Neural cell (in vitro differentiated cells): ENCODE data around the gene CPLX1. TPM values are rescaled to one million over a fixed set of nuclear protein-coding genes. Genes with fewer than 3 reads are reported as not detected.

Experiments used
- H2AFZ ChIP-seq: fragments of 200-600, 300-800 bp; sonication (generic), shearing (Covaris generic); 2 replicates; pipeline ENCODE4 v1.6.0; 2014; ENCODE audit warnings: low read depth, mild to moderate bottlenecking, antibody characterized with exemption, low read length, moderate library complexity
- H3F3A ChIP-seq: fragments of 200-600 bp; shearing (Covaris generic); 2 replicates; pipeline ENCODE4 v1.6.1; 2016; ENCODE audit warnings: mild to moderate bottlenecking, moderate library complexity, mixed read lengths, antibody characterized with exemption, low read length; ENCODE audit not compliant: insufficient read depth, poor library complexity, severe bottlenecking
- H3K27ac ChIP-seq: fragments of 200-600, 300-800 bp; sonication (generic), shearing (Covaris generic); 2 replicates; pipeline ENCODE4 v1.5.1; 2014; ENCODE audit warnings: mild to moderate bottlenecking, low read length, moderate library complexity
- H3K27me3 ChIP-seq: fragments of 300-800, 200-600 bp; sonication (generic), shearing (Covaris generic); 2 replicates; pipeline ENCODE4 v1.6.0; 2014; ENCODE audit warnings: mild to moderate bottlenecking, low read depth, low read length, moderate library complexity; ENCODE audit not compliant: insufficient read depth
- H3K36me3 ChIP-seq: fragments of 300-800, 200-600 bp; sonication (generic), shearing (Covaris generic); 2 replicates; pipeline ENCODE4 v1.5.1; 2014; ENCODE audit warnings: mild to moderate bottlenecking, antibody characterized with exemption, low read length, moderate library complexity; ENCODE audit not compliant: insufficient read depth
- H3K4me2 ChIP-seq: fragments of 300-800, 200-600 bp; sonication (generic), shearing (Covaris generic); 2 replicates; pipeline ENCODE4 v1.6.0; 2014; ENCODE audit warnings: mild to moderate bottlenecking, low read length
- H3K4me3 ChIP-seq: fragments of 300-800, 200-600 bp; sonication (generic), shearing (Covaris generic); 2 replicates; pipeline ENCODE4 v1.5.1; 2014; ENCODE audit warnings: mild to moderate bottlenecking, low read length, moderate library complexity
- H3K79me2 ChIP-seq: fragments of 200-600 bp; shearing (Covaris generic); replicated peaks from 2 replicates; pipeline ENCODE4 v1.6.0; 2014; ENCODE audit warnings: mild to moderate bottlenecking, low read length, moderate library complexity; ENCODE audit not compliant: insufficient read depth
- H3K9ac ChIP-seq: fragments of 300-800, 200-600 bp; sonication (generic), shearing (Covaris generic); 2 replicates; pipeline ENCODE4 v1.6.1; 2016; ENCODE audit warnings: mild to moderate bottlenecking, low read length, mixed read lengths
- H3K9me2 ChIP-seq: fragments of 200-600 bp; shearing (Covaris generic); 2 replicates; pipeline ENCODE4 v1.6.1; 2016; ENCODE audit warnings: mild to moderate bottlenecking, low read length, mixed read lengths; ENCODE audit not compliant: insufficient read depth
- H3K9me3 ChIP-seq: fragments of 200-600, 300-800 bp; sonication (generic), shearing (Covaris generic); 2 replicates; pipeline ENCODE4 v1.6.1; 2016; ENCODE audit warnings: mild to moderate bottlenecking, mixed run types, low read length, moderate library complexity, mixed read lengths
- H4K20me1 ChIP-seq: fragments of 200-600 bp; shearing (Covaris generic); 2 replicates; pipeline ENCODE4 v1.6.1; 2016; ENCODE audit warnings: mild to moderate bottlenecking, mixed run types; ENCODE audit not compliant: insufficient read depth
- EP300 ChIP-seq: fragments of 450-650 bp; conservative IDR thresholded peaks from 2 replicates; pipeline ENCODE4 v1.6.1; 2014; ENCODE audit warnings: antibody characterized with exemption, mild to moderate bottlenecking, moderate library complexity; ENCODE audit not compliant: poor library complexity, severe bottlenecking
- EZH2 ChIP-seq: fragments of 200-600, 300-800 bp; shearing (Covaris generic), sonication (generic); IDR thresholded peaks from 2 replicates; pipeline ENCODE4 v1.6.1; 2014; ENCODE audit warnings: antibody characterized with exemption, low read length, borderline replicate concordance, mild to moderate bottlenecking; ENCODE audit not compliant: insufficient read depth, poor library complexity, severe bottlenecking
- MXI1 ChIP-seq: fragments of 450-650 bp; conservative IDR thresholded peaks from 2 replicates; pipeline ENCODE4 v1.6.1; 2014; ENCODE audit warnings: antibody characterized with exemption, mild to moderate bottlenecking; ENCODE audit not compliant: poor library complexity, severe bottlenecking
- POLR2AphosphoS5 ChIP-seq: IDR thresholded peaks from 2 replicates; pipeline ENCODE4 v1.6.1; 2012
- RAD21 ChIP-seq: fragments of 450-650 bp; conservative IDR thresholded peaks from 2 replicates; pipeline ENCODE4 v1.6.1; 2014; ENCODE audit warnings: antibody characterized with exemption, mild to moderate bottlenecking, moderate library complexity
- SMC3 ChIP-seq: fragments of 450-650 bp; conservative IDR thresholded peaks from 2 replicates; pipeline ENCODE4 v1.6.1; 2014; ENCODE audit warnings: antibody characterized with exemption, mild to moderate bottlenecking, moderate library complexity; ENCODE audit not compliant: poor library complexity
- TAF1 ChIP-seq: IDR thresholded peaks from 2 replicates; pipeline ENCODE4 v1.6.1; 2012; ENCODE audit warnings: low read depth
- polyA plus RNA-seq: library from polyadenylated mRNA; depleted of rRNA; stranded (reverse); fragments of >200 nt; gene quantifications from 2 replicates; pipeline ENCODE4 v1.2.3, GENCODE V29; 2014
- TF ChIP-seq, protein P1 (sequence below): IDR thresholded peaks from 2 replicates; pipeline ENCODE4 v1.6.1; 2012; ENCODE audit warnings: borderline replicate concordance
- TF ChIP-seq, protein P2 (sequence below): fragments of 450-650 bp; IDR thresholded peaks from 2 replicates; pipeline ENCODE4 v1.5.1; 2014; ENCODE audit warnings: antibody characterized with exemption, mild to moderate bottlenecking, moderate library complexity; ENCODE audit not compliant: poor library complexity, severe bottlenecking

CPLX1 gene
- polyA plus RNA-seq, 1 donor from 2014 or later, result 7.6 TPM

DNA sequence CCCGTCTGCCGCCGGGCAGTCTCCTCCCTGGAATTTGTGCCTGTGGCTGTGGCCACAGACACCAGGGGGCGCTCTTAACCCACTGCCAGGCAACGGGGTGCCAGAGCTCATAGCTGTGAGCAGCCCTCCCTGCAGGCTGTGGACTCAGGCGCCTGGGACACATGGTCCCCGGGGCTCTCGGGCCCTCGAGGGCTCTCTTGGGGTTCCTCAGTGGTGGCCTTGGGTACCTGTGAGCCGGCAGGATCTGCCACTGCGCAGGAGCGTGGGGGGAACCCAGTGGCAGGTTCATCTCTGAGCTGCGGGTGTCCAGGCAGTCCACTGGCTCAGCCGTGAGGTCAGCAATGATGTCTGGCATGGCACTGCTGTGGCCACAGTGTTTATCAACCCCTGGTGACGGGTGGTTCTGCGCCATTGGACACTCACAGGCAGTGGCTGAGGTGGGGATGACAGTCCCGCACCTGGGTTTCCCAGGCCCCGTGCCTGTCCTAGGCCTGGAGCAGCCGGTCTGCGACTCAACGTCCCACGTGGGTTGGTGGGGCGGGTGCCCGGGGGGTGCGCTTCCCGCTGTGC is 83.1 kb downstream of the CPLX1 start:
- no peaks in the 10 kb centered on the region for H3K79me2 ChIP-seq
- no peaks in the 10 kb centered on the region for H3K36me3 ChIP-seq
- H3K27me3 ChIP-seq, result no peaks in the 10 kb centered on the region
- no peaks in the 10 kb centered on the region for H3K9me2 ChIP-seq
- no peak overlapping the region for H3K4me3 ChIP-seq
- no peaks in the 10 kb centered on the region for H3K9me3 ChIP-seq
- H3K4me2 ChIP-seq, result no peak overlapping the region
- no peak overlapping the region for H2AFZ ChIP-seq
- no peaks in the 10 kb centered on the region for H4K20me1 ChIP-seq
- no peak overlapping the region for H3K9ac ChIP-seq
- no peaks in the 10 kb centered on the region for H3F3A ChIP-seq
- no peak for TF ChIP-seq TAF1
- TF ChIP-seq MXI1, result no peak
- TF ChIP-seq POLR2AphosphoS5, result no peak
- TF ChIP-seq, protein P1, sequence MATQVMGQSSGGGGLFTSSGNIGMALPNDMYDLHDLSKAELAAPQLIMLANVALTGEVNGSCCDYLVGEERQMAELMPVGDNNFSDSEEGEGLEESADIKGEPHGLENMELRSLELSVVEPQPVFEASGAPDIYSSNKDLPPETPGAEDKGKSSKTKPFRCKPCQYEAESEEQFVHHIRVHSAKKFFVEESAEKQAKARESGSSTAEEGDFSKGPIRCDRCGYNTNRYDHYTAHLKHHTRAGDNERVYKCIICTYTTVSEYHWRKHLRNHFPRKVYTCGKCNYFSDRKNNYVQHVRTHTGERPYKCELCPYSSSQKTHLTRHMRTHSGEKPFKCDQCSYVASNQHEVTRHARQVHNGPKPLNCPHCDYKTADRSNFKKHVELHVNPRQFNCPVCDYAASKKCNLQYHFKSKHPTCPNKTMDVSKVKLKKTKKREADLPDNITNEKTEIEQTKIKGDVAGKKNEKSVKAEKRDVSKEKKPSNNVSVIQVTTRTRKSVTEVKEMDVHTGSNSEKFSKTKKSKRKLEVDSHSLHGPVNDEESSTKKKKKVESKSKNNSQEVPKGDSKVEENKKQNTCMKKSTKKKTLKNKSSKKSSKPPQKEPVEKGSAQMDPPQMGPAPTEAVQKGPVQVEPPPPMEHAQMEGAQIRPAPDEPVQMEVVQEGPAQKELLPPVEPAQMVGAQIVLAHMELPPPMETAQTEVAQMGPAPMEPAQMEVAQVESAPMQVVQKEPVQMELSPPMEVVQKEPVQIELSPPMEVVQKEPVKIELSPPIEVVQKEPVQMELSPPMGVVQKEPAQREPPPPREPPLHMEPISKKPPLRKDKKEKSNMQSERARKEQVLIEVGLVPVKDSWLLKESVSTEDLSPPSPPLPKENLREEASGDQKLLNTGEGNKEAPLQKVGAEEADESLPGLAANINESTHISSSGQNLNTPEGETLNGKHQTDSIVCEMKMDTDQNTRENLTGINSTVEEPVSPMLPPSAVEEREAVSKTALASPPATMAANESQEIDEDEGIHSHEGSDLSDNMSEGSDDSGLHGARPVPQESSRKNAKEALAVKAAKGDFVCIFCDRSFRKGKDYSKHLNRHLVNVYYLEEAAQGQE, result no peak
- TF ChIP-seq, protein P2, sequence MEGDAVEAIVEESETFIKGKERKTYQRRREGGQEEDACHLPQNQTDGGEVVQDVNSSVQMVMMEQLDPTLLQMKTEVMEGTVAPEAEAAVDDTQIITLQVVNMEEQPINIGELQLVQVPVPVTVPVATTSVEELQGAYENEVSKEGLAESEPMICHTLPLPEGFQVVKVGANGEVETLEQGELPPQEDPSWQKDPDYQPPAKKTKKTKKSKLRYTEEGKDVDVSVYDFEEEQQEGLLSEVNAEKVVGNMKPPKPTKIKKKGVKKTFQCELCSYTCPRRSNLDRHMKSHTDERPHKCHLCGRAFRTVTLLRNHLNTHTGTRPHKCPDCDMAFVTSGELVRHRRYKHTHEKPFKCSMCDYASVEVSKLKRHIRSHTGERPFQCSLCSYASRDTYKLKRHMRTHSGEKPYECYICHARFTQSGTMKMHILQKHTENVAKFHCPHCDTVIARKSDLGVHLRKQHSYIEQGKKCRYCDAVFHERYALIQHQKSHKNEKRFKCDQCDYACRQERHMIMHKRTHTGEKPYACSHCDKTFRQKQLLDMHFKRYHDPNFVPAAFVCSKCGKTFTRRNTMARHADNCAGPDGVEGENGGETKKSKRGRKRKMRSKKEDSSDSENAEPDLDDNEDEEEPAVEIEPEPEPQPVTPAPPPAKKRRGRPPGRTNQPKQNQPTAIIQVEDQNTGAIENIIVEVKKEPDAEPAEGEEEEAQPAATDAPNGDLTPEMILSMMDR, result peak; percentile 70
- TF ChIP-seq EZH2, result no peak
- peak; percentile 55 for TF ChIP-seq RAD21
- TF ChIP-seq SMC3, result peak; percentile 59
- TF ChIP-seq EP300, result no peak
- no peak overlapping the region for H3K27ac ChIP-seq

DNA sequence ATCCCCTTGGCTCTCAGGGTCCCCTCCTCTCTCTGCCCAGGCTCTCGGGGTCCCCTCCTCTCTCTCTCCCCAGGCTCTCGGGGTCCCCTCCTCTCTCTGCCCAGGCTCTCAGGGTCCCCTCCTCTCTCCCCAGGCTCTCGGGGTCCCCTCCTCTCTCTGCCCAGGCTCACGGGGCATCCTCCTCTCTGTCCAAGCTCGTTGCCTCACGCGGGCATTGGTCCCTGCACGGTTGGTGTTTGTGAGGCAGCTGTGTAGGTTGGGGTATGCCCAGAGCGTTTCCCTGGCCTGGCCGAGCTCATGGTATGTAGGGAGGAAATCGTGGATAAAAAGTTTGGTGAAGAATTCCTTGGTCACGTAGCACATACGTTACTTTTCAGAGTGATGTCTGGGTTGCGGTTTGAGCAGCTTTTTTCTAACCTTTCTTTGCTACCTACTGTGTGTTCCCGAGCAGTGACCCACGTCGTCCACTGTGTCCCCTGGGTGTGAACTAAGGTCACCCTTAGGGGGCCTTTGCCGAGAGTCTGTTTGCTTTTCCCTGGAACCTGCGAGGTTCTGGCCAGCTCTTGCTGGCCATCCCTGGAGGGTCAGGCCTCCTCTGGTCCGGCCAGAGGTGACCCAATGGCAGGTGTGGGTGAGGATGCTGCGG is 83.7 kb downstream of the CPLX1 start:
- Histone ChIP-seq H3F3A (no peaks in the 10 kb centered on the region), H3K79me2 (no peaks in the 10 kb centered on the region), H3K9me3 (no peaks in the 10 kb centered on the region), H3K4me2 (no peak overlapping the region), H3K4me3 (no peak overlapping the region), H3K36me3 (no peaks in the 10 kb centered on the region), H3K9me2 (no peaks in the 10 kb centered on the region), H3K27ac (no peak overlapping the region), H2AFZ (no peak overlapping the region), H3K27me3 (no peaks in the 10 kb centered on the region), H4K20me1 (no peaks in the 10 kb centered on the region), H3K9ac (no peak overlapping the region)
- TF ChIP-seq TAF1, result no peak
- TF ChIP-seq SMC3, result no peak
- TF ChIP-seq MXI1, result no peak
- no peak for TF ChIP-seq RAD21
- TF ChIP-seq, protein P1, result no peak
- no peak for TF ChIP-seq POLR2AphosphoS5
- TF ChIP-seq, protein P2, result no peak
- no peak for TF ChIP-seq EZH2
- no peak for TF ChIP-seq EP300
